ENCODE results near the gene RRP8. TPM values are rescaled to one million over a fixed set of nuclear protein-coding genes. Genes with fewer than 3 reads are reported as not detected.

Gene RRP8
- total and polyA plus RNA-seq, 2 of the 8 experiments (the other 6 are each of a cell fraction or from before 2014, with no cell fraction given), result 4.2 to 14.9 TPM

DNA sequence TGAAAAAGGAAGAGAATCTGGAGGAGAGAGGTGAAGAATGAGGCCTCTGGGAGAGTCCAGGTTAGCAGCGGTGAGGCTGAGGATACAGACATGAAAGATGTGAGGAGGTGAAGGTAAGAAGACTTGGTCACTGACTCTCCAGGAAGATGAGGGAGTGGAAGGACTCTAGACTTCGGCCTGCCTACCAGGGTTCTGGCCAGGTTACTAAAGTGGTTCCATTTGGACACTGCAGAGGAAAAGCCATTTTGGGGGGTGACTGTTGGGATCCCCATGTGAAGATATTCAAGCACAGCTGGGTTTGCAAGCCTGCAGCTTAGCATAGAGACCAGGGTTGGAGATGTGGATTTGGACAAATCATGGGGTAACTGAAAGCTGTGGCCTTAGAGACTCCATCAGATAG is 44.4 kb upstream of the RRP8 start (continued):
- TF ChIP-seq, protein P1, sequence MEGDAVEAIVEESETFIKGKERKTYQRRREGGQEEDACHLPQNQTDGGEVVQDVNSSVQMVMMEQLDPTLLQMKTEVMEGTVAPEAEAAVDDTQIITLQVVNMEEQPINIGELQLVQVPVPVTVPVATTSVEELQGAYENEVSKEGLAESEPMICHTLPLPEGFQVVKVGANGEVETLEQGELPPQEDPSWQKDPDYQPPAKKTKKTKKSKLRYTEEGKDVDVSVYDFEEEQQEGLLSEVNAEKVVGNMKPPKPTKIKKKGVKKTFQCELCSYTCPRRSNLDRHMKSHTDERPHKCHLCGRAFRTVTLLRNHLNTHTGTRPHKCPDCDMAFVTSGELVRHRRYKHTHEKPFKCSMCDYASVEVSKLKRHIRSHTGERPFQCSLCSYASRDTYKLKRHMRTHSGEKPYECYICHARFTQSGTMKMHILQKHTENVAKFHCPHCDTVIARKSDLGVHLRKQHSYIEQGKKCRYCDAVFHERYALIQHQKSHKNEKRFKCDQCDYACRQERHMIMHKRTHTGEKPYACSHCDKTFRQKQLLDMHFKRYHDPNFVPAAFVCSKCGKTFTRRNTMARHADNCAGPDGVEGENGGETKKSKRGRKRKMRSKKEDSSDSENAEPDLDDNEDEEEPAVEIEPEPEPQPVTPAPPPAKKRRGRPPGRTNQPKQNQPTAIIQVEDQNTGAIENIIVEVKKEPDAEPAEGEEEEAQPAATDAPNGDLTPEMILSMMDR (IDR thresholded peaks at IDR 0.05; ENCODE audit: control extremely low read depth in 1 of 3, insufficient read depth in 1 of 3, low read depth in 1 of 3, low read length in 3 of 3), result no peak
- TF ChIP-seq GTF2F1 (IDR thresholded peaks at IDR 0.05; ENCODE audit: borderline replicate concordance, low read depth, low read length) (no peak), RXRA (IDR thresholded peaks at IDR 0.05; ENCODE audit: insufficient read depth, low read depth, low read length) (no peak), EP300 (IDR thresholded peaks at IDR 0.05; ENCODE audit: borderline replicate concordance in 1 of 2, low read depth in 2 of 2, low read length in 2 of 2) (no peak), SP4 (IDR thresholded peaks at IDR 0.05; ENCODE audit: low read length) (no peak), HDAC2 (IDR thresholded peaks at IDR 0.05; ENCODE audit: borderline replicate concordance in 1 of 2, low read depth in 2 of 2, low read length in 2 of 2) (no peak), JUND (IDR thresholded peaks at IDR 0.05; ENCODE audit: low read length) (no peak), SP2 (IDR thresholded peaks at IDR 0.05; ENCODE audit: low read length) (no peak)
